ENCODE results near the gene RMDN2.

Gene RMDN2

GRCh38 chr2:38045811-38046210 is 120.7 kb downstream of the RMDN2 start:
- DNase-seq (ENCODE audit: low spot score): no peak

- no peak for DNase-seq (ENCODE audit: low spot score)
Measured at GRCh38 chr2:38056216-38056615, 131.1 kb downstream of the RMDN2 start.

- no peak for DNase-seq (ENCODE audit: low spot score)
Measured at GRCh38 chr2:38057651-38058410, 132.7 kb downstream of the RMDN2 start.

GRCh38 chr2:38060236-38061018 is 135.3 kb downstream of the RMDN2 start:
- DNase-seq (ENCODE audit: low spot score): no peak

- no peak for DNase-seq (ENCODE audit: low spot score)
Measured at GRCh38 chr2:38064801-38065501, 139.9 kb downstream of the RMDN2 start.

GRCh38 chr2:38065502-38066135 is 140.5 kb downstream of the RMDN2 start:
- DNase-seq (ENCODE audit: low spot score): no peak

GRCh38 chr2:38066421-38067115 is 141.5 kb downstream of the RMDN2 start:
- DNase-seq (ENCODE audit: low spot score): no peak

All from GM03348 (cell line).